HEK293 (cell line): Measurements from ENCODE around the gene NPAS1.
A peak's percentile ranks its signal among the peaks of the same experiment; 100 is the strongest.

Experiments used
- CTCF ChIA-PET: fragments of 350-600 bp; formaldehyde crosslinking; extraction: SDS; loops from one replicate; lab custom pipeline; 2021; ENCODE audit warnings: antibody characterized with exemption; lab: Yijun Ruan, JAX
- POLR2A ChIA-PET: fragments of 300-600 bp; formaldehyde crosslinking; extraction: SDS; loops from one replicate; lab custom pipeline; 2020; ENCODE audit warnings: antibody characterized with exemption, inconsistent platforms; lab: Yijun Ruan, JAX
- H3K27ac ChIP-seq: fragments of 200-500 bp; sonication (Bioruptor generic); 2 replicates; pipeline ENCODE4 v1.5.1; 2014; ENCODE audit warnings: low read depth, low read length, control low read depth, inconsistent platforms; ENCODE audit errors: extremely low read depth
- H3K36me3 ChIP-seq, 2 experiments: fragments of 200-500 bp in 1 of 2; sonication (Bioruptor generic) in 1 of 2; 1 replicate in 1 of 2; 2 replicates in 1 of 2; pipeline ENCODE4 v1.5.1; 2014 to 2017; ENCODE audit warnings: inconsistent platforms in 2 of 2, low read length in 2 of 2; ENCODE audit not compliant: control insufficient read depth in 2 of 2, insufficient read depth in 1 of 2
- H3K4me1 ChIP-seq: fragments of 200-500 bp; sonication (Bioruptor generic); 2 replicates; pipeline ENCODE4 v1.5.1; 2014; ENCODE audit warnings: mild to moderate bottlenecking, low read length, inconsistent platforms; ENCODE audit not compliant: control insufficient read depth, insufficient read depth
- H3K4me3 ChIP-seq: 2 replicates; pipeline ENCODE4 v1.5.1; 2011; ENCODE audit warnings: low read depth, mild to moderate bottlenecking, control low read depth, low read length, moderate library complexity
- H3K9me3 ChIP-seq: fragments of 200-500 bp; sonication (Bioruptor generic); 2 replicates; pipeline ENCODE4 v1.5.1; 2014; ENCODE audit warnings: low read depth, low read length, inconsistent platforms; ENCODE audit not compliant: control insufficient read depth, insufficient read depth
- KLF9 ChIP-seq: fragments of 450-650 bp; formaldehyde crosslinking; IDR thresholded peaks from 2 replicates; pipeline ENCODE4 v1.5.1; 2016; ENCODE audit warnings: missing biosample characterization, missing genetic modification characterization, low read depth
- ZFP3 ChIP-seq: fragments of 450-650 bp; formaldehyde crosslinking; IDR thresholded peaks from 2 replicates; pipeline ENCODE4 v1.5.1; 2016; ENCODE audit warnings: low read depth, missing biosample characterization, missing genetic modification characterization
- ZNF121 ChIP-seq: fragments of 450-650 bp; formaldehyde crosslinking; IDR thresholded peaks from 2 replicates; pipeline ENCODE4 v1.5.1; 2016; ENCODE audit warnings: missing biosample characterization, missing genetic modification characterization
- ZNF211 ChIP-seq: fragments of 450-650 bp; formaldehyde crosslinking; IDR thresholded peaks from 2 replicates; pipeline ENCODE4 v1.5.1; 2016; ENCODE audit warnings: low read depth, missing biosample characterization, missing genetic modification characterization
- ZNF266 ChIP-seq: fragments of 450-650 bp; formaldehyde crosslinking; IDR thresholded peaks from 2 replicates; pipeline ENCODE4 v1.5.1; 2016; ENCODE audit warnings: missing biosample characterization, missing genetic modification characterization, low read depth
- ZNF362 ChIP-seq: fragments of 450-650 bp; formaldehyde crosslinking; IDR thresholded peaks from 2 replicates; pipeline ENCODE4 v1.5.1; 2016; ENCODE audit warnings: missing biosample characterization, missing genetic modification characterization
- ZNF600 ChIP-seq: fragments of 450-650 bp; formaldehyde crosslinking; IDR thresholded peaks from 2 replicates; pipeline ENCODE4 v1.5.1; 2016; ENCODE audit warnings: missing biosample characterization, missing genetic modification characterization
- ZNF677 ChIP-seq: fragments of 450-650 bp; IDR thresholded peaks from 2 replicates; pipeline ENCODE4 v1.5.0; 2018; ENCODE audit warnings: missing biosample characterization, mild to moderate bottlenecking, missing genetic modification characterization, moderate library complexity
- ZNF747 ChIP-seq: fragments of 450-650 bp; formaldehyde crosslinking; IDR thresholded peaks from 2 replicates; pipeline ENCODE4 v1.5.1; 2016; ENCODE audit warnings: missing biosample characterization, missing genetic modification characterization
- ZNF768 ChIP-seq: fragments of 450-650 bp; formaldehyde crosslinking; IDR thresholded peaks from 2 replicates; pipeline ENCODE4 v1.5.1; 2018; ENCODE audit warnings: missing biosample characterization, mild to moderate bottlenecking, missing genetic modification characterization
- TF ChIP-seq, protein P1 (sequence below): fragments of 450-650 bp; formaldehyde crosslinking; IDR thresholded peaks from 2 replicates; pipeline ENCODE4 v1.5.1; 2016; ENCODE audit warnings: missing biosample characterization, missing genetic modification characterization, low read depth
- TF ChIP-seq, protein P2 (sequence below): fragments of 450-650 bp; formaldehyde crosslinking; IDR thresholded peaks from 2 replicates; pipeline ENCODE4 v1.5.1; 2016; ENCODE audit warnings: missing biosample characterization, missing genetic modification characterization

NPAS1 gene

GRCh38 chr19:46980761-46981160 lies 38.9 kb upstream of the NPAS1 start:
- no peak overlapping the region for H3K4me3 ChIP-seq

DNA sequence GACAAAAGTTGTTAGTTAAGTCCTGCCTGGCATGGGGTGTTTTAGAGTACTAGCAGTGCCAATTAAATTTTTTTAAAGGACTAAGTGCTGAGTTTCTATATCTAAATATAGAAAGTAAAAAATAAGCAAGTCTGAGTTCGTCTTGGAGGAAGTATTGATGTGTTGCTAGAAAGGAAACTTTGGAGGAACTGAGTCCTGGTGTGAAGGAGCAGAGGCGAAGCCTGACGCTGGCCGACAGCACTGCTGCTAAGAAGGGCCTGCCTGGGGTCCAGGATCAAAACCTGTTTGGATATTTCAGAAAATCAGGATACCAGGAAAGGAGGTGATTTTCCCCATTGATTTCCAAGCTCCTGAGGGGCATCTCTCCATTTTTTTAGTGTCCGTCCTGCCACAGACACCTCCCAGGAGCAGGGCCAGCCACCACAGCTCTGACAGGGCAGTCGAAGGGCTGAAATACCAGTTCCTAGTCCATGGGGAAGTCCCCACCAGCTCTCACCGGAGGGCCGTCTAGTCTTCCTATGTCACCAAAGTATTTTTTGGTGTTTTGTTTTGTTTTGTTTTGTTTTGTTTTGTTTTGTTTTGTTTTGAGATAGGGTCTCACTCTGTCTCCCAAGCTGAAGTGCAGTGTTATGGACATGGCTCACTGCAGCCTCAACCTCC lies 38.2 kb upstream of the NPAS1 start:
- Histone ChIP-seq H3K27ac (no peak overlapping the region), H3K9me3 (no peaks in the 10 kb centered on the region), H3K4me3 (no peak overlapping the region), H3K36me3 (no peaks in the 10 kb centered on the region; a peak in 1 of 3 replicates), H3K4me1 (peaks cover 12% of the 10 kb centered on the region)
- ChIA-PET POLR2A (no interaction called here), CTCF (interaction anchor here (0.6 to 3.1 kb wide), 5 partner anchors 9 to 121 kb away, joined by 3 to 19 read pairs (median 4); no protein-coding TSS in a partner anchor)
- no peak for TF ChIP-seq ZNF121 (tag by site-specific recombination)
- TF ChIP-seq ZNF266 = no peak
- TF ChIP-seq ZNF747 (tag by site-specific recombination) = no peak
- peak; percentile 30; the same call in 1 of the 2 replicates for TF ChIP-seq ZNF600 (tag by site-specific recombination)
- TF ChIP-seq, all 188 proteins: peak for 1

More at GRCh38 chr19:46980761-46981160, 38.9 kb upstream of the NPAS1 start:
- Histone ChIP-seq H3K4me1 (peaks cover 18% of the 10 kb centered on the region), H3K27ac (no peak overlapping the region), H3K9me3 (no peaks in the 10 kb centered on the region)
- ChIA-PET POLR2A (no interaction called here), CTCF (interaction anchor here (1.0 to 3.1 kb wide), 3 partner anchors 10 to 140 kb away, joined by 4 to 19 read pairs (median 4); no protein-coding TSS in a partner anchor)
- TF ChIP-seq, protein P1, sequence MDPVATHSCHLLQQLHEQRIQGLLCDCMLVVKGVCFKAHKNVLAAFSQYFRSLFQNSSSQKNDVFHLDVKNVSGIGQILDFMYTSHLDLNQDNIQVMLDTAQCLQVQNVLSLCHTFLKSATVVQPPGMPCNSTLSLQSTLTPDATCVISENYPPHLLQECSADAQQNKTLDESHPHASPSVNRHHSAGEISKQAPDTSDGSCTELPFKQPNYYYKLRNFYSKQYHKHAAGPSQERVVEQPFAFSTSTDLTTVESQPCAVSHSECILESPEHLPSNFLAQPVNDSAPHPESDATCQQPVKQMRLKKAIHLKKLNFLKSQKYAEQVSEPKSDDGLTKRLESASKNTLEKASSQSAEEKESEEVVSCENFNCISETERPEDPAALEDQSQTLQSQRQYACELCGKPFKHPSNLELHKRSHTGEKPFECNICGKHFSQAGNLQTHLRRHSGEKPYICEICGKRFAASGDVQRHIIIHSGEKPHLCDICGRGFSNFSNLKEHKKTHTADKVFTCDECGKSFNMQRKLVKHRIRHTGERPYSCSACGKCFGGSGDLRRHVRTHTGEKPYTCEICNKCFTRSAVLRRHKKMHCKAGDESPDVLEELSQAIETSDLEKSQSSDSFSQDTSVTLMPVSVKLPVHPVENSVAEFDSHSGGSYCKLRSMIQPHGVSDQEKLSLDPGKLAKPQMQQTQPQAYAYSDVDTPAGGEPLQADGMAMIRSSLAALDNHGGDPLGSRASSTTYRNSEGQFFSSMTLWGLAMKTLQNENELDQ (tag by site-specific recombination) = no peak
- no peak for TF ChIP-seq ZNF211
- TF ChIP-seq, protein P2, sequence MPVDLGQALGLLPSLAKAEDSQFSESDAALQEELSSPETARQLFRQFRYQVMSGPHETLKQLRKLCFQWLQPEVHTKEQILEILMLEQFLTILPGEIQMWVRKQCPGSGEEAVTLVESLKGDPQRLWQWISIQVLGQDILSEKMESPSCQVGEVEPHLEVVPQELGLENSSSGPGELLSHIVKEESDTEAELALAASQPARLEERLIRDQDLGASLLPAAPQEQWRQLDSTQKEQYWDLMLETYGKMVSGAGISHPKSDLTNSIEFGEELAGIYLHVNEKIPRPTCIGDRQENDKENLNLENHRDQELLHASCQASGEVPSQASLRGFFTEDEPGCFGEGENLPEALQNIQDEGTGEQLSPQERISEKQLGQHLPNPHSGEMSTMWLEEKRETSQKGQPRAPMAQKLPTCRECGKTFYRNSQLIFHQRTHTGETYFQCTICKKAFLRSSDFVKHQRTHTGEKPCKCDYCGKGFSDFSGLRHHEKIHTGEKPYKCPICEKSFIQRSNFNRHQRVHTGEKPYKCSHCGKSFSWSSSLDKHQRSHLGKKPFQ = peak; percentile 47; the same call in 1 of the 2 replicates
- no peak for TF ChIP-seq ZFP3
- no peak for TF ChIP-seq KLF9 (tag by site-specific recombination)
- no peak for TF ChIP-seq ZNF768
- TF ChIP-seq, all 188 proteins: peak for 1
- H3K36me3 ChIP-seq = no peaks in the 10 kb centered on the region; a peak in 1 of 3 replicates

GRCh38 chr19:46983097-46983496 lies 36.5 kb upstream of the NPAS1 start:
- POLR2A ChIA-PET = no interaction called here
- CTCF ChIA-PET = interaction anchor here (0.6 to 1.6 kb wide), 5 partner anchors 9 to 1188 kb away, joined by 3 to 7 read pairs (median 3); no protein-coding TSS in a partner anchor
- peaks cover 7% of the 10 kb centered on the region for H3K4me1 ChIP-seq

More at GRCh38 chr19:46983097-46983496, 36.5 kb upstream of the NPAS1 start:
- H3K36me3 ChIP-seq = peaks cover 0 to 5% of the 10 kb centered on the region in 2 experiments; a peak in 2 of 3 replicates
- no peak overlapping the region for H3K4me3 ChIP-seq
- TF ChIP-seq ZNF362 (tag by site-specific recombination) (0 out of 2 replicates have a peak, but pooled peaks have one; percentile 50), ZNF677 (tag by site-specific recombination) (no peak)
- H3K27ac ChIP-seq = no peak overlapping the region
- no peaks in the 10 kb centered on the region for H3K9me3 ChIP-seq
